ENCODE results near the gene RAPGEF4. TPM values are rescaled to one million over a fixed set of nuclear protein-coding genes. Genes with fewer than 3 reads are reported as not detected.

RAPGEF4 gene
- polyA plus RNA-seq, 1 experiment = 1.3 TPM

DNA sequence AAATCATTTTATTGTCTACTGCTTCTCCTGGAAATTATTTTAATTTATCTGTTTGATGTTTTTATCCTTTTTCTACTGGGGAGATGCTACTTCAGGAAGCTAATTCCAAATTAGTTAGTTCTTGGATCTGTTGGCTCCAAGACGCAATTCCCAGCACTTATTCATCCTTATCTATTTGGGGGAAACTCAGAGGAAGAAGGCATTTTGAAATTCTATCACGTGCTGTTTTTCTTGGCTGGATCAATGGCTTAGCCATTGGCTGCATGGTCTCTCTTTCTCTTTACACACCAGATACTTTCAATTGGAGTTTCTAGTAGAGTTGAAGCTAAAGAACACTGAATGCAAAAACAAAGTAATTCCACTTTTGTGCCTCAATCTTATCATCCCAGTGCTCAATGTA lies 98.3 kb downstream of the RAPGEF4 start:
- Histone ChIP-seq H3K27ac (ENCODE audit: low read depth, low read length) (no peak overlapping the region), H3K4me3 (ENCODE audit: low read depth, low read length) (no peak overlapping the region), H3K27me3 (ENCODE audit: control insufficient read depth, insufficient read depth, low read length) (no peaks in the 10 kb centered on the region), H3K9me3 (ENCODE audit: control insufficient read depth, insufficient read depth, low read length) (no peaks in the 10 kb centered on the region)
- TF ChIP-seq, protein P1, sequence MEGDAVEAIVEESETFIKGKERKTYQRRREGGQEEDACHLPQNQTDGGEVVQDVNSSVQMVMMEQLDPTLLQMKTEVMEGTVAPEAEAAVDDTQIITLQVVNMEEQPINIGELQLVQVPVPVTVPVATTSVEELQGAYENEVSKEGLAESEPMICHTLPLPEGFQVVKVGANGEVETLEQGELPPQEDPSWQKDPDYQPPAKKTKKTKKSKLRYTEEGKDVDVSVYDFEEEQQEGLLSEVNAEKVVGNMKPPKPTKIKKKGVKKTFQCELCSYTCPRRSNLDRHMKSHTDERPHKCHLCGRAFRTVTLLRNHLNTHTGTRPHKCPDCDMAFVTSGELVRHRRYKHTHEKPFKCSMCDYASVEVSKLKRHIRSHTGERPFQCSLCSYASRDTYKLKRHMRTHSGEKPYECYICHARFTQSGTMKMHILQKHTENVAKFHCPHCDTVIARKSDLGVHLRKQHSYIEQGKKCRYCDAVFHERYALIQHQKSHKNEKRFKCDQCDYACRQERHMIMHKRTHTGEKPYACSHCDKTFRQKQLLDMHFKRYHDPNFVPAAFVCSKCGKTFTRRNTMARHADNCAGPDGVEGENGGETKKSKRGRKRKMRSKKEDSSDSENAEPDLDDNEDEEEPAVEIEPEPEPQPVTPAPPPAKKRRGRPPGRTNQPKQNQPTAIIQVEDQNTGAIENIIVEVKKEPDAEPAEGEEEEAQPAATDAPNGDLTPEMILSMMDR (IDR thresholded peaks at IDR 0.05; ENCODE audit: low read depth, low read length) = no peak
- DNase-seq (ENCODE audit: low read depth, low spot score) = no peak
- CTCF ChIA-PET = interaction anchor here (1.7 kb wide), 1 partner anchor 98 kb away, joined by 6 read pairs; no protein-coding TSS in a partner anchor
- POLR2A ChIA-PET = no interaction called here

DNA sequence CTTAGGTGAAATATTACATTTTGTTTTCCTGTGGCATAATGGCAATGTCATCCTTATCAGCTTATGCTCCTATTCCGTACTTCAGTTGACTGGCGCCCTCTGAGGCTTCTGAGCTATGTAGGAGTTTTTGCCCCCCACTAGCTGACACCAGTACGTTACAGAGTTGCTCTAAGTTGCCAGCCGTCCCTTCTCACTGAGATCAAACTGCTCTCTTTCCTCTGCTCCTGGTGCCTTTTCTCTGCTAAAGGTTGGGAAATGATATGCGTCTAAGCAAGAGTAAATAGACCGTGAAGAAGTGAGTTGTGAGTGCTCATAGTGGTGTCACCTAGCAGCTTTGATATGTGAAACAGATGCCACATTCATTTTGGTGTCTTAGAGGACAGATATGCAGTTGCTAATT lies 99.2 kb downstream of the RAPGEF4 start:
- POLR2A ChIA-PET = no interaction called here
- CTCF ChIA-PET = interaction anchor here (0.6 to 1.7 kb wide), 2 partner anchors 16 to 97 kb away, joined by 3 to 6 read pairs; no protein-coding TSS in a partner anchor

DNA sequence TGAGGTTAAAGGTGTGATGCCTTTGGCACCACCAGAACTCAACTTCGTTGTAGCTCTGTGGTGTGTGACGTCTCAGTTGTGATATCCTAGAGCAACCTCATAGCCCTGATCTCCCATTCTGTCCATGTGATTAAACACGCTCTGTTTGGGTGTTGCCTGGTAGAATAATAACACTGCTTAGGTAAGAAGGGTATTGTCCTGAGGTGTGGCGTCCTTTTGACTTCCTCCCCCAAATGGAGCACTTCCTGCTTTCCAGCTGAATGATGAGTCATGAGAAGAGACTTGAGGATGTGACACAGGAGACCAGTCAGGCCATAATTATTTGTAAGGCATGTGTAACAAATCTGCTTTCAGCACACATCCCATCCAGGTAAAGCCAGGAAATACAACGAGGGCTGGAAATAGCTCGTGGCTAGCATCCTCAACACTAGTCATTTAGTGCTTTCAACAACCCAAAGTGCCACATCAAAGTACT lies 100.7 kb downstream of the RAPGEF4 start:
- no peaks in the 10 kb centered on the region for H3K9me3 ChIP-seq (ENCODE audit: control insufficient read depth, insufficient read depth, low read length)
- ChIA-PET POLR2A (no interaction called here), CTCF (interaction anchor here (2.1 kb wide), 1 partner anchor 95 kb away, joined by 11 read pairs; no protein-coding TSS in a partner anchor)
- no peak overlapping the region for H3K27ac ChIP-seq (ENCODE audit: low read depth, low read length)
- DNase-seq (ENCODE audit: low read depth, low spot score) = no peak
- no peaks in the 10 kb centered on the region for H3K27me3 ChIP-seq (ENCODE audit: control insufficient read depth, insufficient read depth, low read length)
- no peak overlapping the region for H3K4me3 ChIP-seq (ENCODE audit: low read depth, low read length)
- TF ChIP-seq, protein P1 (IDR thresholded peaks at IDR 0.05; ENCODE audit: low read depth, low read length) = no peak

More for the DNA sequence above, 99.2 kb downstream of the RAPGEF4 start:
- Histone ChIP-seq H3K27ac (ENCODE audit: low read depth, low read length) (no peak overlapping the region), H3K27me3 (ENCODE audit: control insufficient read depth, insufficient read depth, low read length) (no peaks in the 10 kb centered on the region), H3K4me3 (ENCODE audit: low read depth, low read length) (no peak overlapping the region), H3K9me3 (ENCODE audit: control insufficient read depth, insufficient read depth, low read length) (no peaks in the 10 kb centered on the region)
- TF ChIP-seq, protein P1 (IDR thresholded peaks at IDR 0.05; ENCODE audit: low read depth, low read length) = no peak
- no peak for DNase-seq (ENCODE audit: low read depth, low spot score)

DNA sequence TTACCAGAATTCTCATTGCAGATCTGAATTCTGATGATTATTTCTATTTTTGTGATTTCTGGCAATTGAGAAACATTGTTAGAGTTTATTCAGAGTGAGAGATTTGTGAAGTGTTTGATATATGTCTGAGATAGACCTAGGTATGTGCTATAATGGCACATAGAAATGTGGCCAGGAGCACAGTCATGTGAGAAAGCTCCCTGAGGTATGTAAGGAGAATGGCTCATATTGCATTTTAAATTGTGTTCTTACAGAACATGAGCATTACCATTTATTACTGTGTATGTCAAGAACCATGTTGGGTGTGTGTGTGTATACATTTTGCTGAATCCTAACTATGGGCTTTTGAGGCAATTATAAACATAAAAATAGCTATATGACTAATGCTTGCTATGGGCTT lies 101.2 kb downstream of the RAPGEF4 start:
- no peak overlapping the region for H3K4me3 ChIP-seq (ENCODE audit: low read depth, low read length)
- CTCF ChIA-PET = interaction anchor here (2.1 kb wide), 1 partner anchor 95 kb away, joined by 11 read pairs; no protein-coding TSS in a partner anchor
- TF ChIP-seq, protein P1 (IDR thresholded peaks at IDR 0.05; ENCODE audit: low read depth, low read length) = no peak
- no peaks in the 10 kb centered on the region for H3K27me3 ChIP-seq (ENCODE audit: control insufficient read depth, insufficient read depth, low read length)
- POLR2A ChIA-PET = no interaction called here
- no peaks in the 10 kb centered on the region for H3K9me3 ChIP-seq (ENCODE audit: control insufficient read depth, insufficient read depth, low read length)
- DNase-seq (ENCODE audit: low read depth, low spot score) = no peak
- H3K27ac ChIP-seq (ENCODE audit: low read depth, low read length) = no peak overlapping the region

DNA sequence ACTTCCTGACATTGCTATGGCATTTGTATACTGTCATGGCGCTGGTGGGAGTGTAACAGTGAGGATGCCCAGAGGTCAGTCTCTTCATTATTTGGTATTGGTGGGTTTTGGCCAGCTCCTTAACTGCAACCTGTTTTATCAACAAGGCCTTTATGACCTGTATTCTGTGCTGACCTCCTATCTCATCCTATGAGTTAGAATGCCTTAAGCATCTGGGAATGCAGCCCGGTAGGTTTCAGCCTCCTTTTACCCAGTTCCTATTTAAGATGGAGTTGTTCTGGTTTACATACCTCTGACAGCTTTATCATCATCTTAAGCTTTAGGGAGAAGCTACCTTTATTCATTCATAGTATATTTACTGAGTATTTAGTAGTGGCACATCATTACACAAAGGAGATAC lies 103.8 kb downstream of the RAPGEF4 start:
- Histone ChIP-seq H3K27ac (ENCODE audit: low read depth, low read length) (no peak overlapping the region), H3K4me3 (ENCODE audit: low read depth, low read length) (no peak overlapping the region), H3K9me3 (ENCODE audit: control insufficient read depth, insufficient read depth, low read length) (no peaks in the 10 kb centered on the region), H3K27me3 (ENCODE audit: control insufficient read depth, insufficient read depth, low read length) (no peaks in the 10 kb centered on the region)
- CTCF ChIA-PET = interaction anchor here (1.6 to 1.9 kb wide), 2 partner anchors 26 to 93 kb away, joined by 5 to 7 read pairs; no protein-coding TSS in a partner anchor
- TF ChIP-seq, protein P1 (IDR thresholded peaks at IDR 0.05; ENCODE audit: low read depth, low read length) = no peak
- POLR2A ChIA-PET = interaction anchor here (0.6 kb wide), 1 partner anchor 216 kb away, joined by 3 read pairs; no protein-coding TSS in a partner anchor
- no peak for DNase-seq (ENCODE audit: low read depth, low spot score)
